IPS DF 6.9 (cell line): Measurements from ENCODE around the gene ADAMTSL1.

Experiments
- DNase-seq: peaks from one replicate; pipeline ENCODE4 v3.0.0-alpha.2; 2013; ENCODE audit warnings: low read depth, low spot score
- H3K27ac ChIP-seq: one replicate; pipeline ENCODE4 v1.5.1; 2013; ENCODE audit warnings: low read length, control low read depth
- H3K27me3 ChIP-seq: 2 replicates; pipeline ENCODE4 v1.6.1; 2013; ENCODE audit warnings: mild to moderate bottlenecking, low read length; ENCODE audit not compliant: control insufficient read depth, insufficient read depth
- H3K36me3 ChIP-seq: 2 replicates; pipeline ENCODE4 v1.6.1; 2013; ENCODE audit warnings: low read length; ENCODE audit not compliant: control insufficient read depth, insufficient read depth
- H3K4me1 ChIP-seq: 2 replicates; pipeline ENCODE4 v1.6.1; 2013; ENCODE audit warnings: low read length; ENCODE audit not compliant: control insufficient read depth, insufficient read depth
- H3K4me3 ChIP-seq: 2 replicates; pipeline ENCODE4 v1.5.1; 2013; ENCODE audit warnings: mild to moderate bottlenecking, low read length
- H3K9me3 ChIP-seq: 2 replicates; pipeline ENCODE4 v1.6.1; 2013; ENCODE audit warnings: low read length, inconsistent platforms; ENCODE audit not compliant: control insufficient read depth, insufficient read depth
- WGBS: extraction: QIAGEN DNeasy Blood & Tissue Kit; methylation state at CpG from one replicate; pipeline ENCODE4 v1.1.7; 2013; ENCODE audit warnings: mixed read lengths, missing lambda C conversion rate; ENCODE audit not compliant: insufficient read length, insufficient coverage; 5-methylcytosine and 5-hydroxymethylcytosine counted together

The ADAMTSL1 gene

DNA sequence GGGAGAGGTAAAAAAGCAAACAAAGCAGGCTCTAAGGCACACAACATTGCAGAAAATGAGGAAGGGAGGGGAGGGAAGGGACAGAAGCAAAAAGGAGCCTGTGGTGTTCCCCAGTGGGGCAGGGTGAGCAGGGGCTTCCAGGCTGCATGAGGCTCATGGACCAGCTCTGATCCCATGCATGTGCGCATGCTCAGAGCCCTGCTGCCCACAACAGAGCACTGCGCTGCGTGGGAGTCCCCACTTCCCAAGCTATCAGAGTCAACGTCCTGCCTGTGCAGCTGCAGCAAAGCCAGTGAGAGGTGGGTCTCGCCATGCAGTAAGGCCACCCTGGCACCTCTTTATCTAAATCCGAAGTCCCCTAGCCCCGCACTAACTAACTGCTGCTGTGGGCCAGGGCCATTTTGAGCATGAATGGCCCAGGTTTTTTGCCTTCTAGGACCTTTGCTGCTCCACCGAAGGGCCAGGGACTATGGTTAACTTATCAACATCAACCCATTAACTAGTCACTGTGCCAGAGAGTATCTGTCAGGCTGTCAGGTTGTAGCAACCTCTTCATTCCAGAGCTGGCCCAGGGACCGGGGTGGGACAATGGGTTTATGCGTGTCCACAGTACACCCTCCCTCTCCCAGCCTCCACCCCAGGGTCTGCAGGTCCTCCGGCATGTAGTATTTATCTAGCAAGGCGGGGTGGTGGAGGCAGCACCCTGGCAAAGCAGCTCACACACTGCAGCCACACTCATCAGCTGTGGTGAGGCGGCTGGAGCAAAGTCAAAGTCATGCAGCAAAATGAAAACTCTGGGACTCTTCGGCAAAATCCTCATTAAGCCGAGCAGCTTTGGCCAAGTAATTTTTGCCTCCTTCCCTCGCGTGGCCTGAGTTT is 435.4 kb downstream of the ADAMTSL1 start:
- Histone ChIP-seq H3K9me3 (no peaks in the 10 kb centered on the region), H3K27ac (no peak overlapping the region), H3K4me1 (peaks cover 3% of the 10 kb centered on the region; the same call in 1 of the 2 replicates), H3K27me3 (no peaks in the 10 kb centered on the region), H3K4me3 (no peak overlapping the region), H3K36me3 (no peaks in the 10 kb centered on the region)
- DNase-seq = no peak
- WGBS = no CpG with 5 or more reads among the region's 17 CpGs

DNA sequence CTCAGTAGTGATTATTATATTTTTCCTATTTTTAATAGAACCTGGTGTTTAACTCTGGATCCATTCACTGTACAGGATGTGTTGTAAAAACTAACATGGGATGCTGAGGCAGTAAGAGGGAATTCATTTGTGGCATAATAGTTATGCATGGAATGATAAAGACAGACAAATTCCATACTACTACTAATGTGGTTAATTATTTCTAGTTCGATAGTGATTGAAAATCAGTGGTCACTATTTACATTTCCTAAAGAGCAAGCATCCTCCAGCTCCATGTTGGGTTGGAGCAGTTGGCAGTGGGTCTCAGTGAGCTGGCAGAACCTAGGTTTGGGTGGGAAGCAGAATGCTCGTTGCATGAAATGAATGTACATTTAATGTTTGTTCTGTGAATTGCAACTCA is 436.5 kb downstream of the ADAMTSL1 start:
- H3K27ac ChIP-seq = no peak overlapping the region
- no peaks in the 10 kb centered on the region for H3K9me3 ChIP-seq
- H3K27me3 ChIP-seq = no peaks in the 10 kb centered on the region
- no peak overlapping the region for H3K4me3 ChIP-seq
- no CpG with 5 or more reads among the region's 2 CpGs for WGBS
- DNase-seq = no peak
- peaks cover 3% of the 10 kb centered on the region; the same call in 1 of the 2 replicates for H3K4me1 ChIP-seq
- no peaks in the 10 kb centered on the region for H3K36me3 ChIP-seq

DNA sequence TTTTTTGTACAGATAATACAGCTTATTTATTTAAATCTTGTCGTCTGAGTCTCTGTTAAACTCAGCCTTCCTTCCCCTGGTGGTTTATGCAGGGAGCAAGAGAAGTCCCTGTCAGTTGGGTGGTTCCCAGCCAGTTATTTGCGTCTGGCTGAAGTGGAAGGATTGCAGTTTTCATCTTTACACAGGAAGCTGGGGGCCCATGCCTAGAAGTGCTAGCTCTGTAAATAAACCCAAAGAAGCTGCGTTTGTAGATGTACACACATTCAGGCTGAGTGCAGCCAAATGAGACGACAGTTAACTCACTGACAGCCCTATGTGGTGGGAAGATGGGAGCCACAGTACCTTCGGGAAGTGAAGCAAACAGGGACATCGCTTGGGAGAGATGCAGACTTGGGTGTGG is 437.0 kb downstream of the ADAMTSL1 start:
- WGBS = no CpG with 5 or more reads among the region's 6 CpGs
- Histone ChIP-seq H3K4me1 (peaks cover 3% of the 10 kb centered on the region; the same call in 1 of the 2 replicates), H3K36me3 (no peaks in the 10 kb centered on the region), H3K27me3 (no peaks in the 10 kb centered on the region), H3K9me3 (no peaks in the 10 kb centered on the region), H3K27ac (no peak overlapping the region), H3K4me3 (no peak overlapping the region)
- no peak for DNase-seq

DNA sequence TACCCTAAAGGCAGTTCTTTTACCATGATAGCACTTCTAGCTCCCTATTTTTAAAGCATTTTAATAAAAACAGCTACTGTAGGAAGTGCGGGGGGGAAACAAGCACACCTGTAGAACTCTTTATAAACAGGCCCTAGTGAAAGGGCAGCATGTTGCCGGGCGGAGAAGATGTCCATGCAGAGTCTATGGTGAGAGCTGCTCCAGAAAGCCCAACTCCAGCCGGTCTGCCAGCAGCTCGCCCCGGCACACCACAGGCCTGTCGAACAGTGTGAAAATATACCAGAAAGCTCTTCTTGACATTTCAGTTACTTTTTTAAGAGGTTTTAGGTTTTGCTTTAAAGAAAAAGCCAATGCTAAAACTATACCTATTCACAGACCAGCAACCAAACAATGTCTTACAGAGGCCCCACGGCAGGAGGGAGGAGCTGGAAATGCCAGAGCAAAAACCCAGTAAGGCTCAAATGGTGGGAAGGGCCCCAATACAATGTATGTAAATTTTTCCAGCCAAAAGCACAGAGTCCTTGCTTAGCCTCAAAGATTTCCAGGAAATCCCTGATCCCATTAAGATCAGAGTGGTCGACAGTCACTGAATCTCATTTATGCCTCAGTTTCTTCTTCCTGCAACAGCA is 437.9 kb downstream of the ADAMTSL1 start:
- H3K36me3 ChIP-seq = no peaks in the 10 kb centered on the region
- H3K9me3 ChIP-seq = no peaks in the 10 kb centered on the region
- H3K4me1 ChIP-seq = peaks cover 3% of the 10 kb centered on the region; the same call in 1 of the 2 replicates
- no CpG with 5 or more reads among the region's 9 CpGs for WGBS
- DNase-seq = no peak
- no peaks in the 10 kb centered on the region for H3K27me3 ChIP-seq
- H3K4me3 ChIP-seq = no peak overlapping the region
- no peak overlapping the region for H3K27ac ChIP-seq

DNA sequence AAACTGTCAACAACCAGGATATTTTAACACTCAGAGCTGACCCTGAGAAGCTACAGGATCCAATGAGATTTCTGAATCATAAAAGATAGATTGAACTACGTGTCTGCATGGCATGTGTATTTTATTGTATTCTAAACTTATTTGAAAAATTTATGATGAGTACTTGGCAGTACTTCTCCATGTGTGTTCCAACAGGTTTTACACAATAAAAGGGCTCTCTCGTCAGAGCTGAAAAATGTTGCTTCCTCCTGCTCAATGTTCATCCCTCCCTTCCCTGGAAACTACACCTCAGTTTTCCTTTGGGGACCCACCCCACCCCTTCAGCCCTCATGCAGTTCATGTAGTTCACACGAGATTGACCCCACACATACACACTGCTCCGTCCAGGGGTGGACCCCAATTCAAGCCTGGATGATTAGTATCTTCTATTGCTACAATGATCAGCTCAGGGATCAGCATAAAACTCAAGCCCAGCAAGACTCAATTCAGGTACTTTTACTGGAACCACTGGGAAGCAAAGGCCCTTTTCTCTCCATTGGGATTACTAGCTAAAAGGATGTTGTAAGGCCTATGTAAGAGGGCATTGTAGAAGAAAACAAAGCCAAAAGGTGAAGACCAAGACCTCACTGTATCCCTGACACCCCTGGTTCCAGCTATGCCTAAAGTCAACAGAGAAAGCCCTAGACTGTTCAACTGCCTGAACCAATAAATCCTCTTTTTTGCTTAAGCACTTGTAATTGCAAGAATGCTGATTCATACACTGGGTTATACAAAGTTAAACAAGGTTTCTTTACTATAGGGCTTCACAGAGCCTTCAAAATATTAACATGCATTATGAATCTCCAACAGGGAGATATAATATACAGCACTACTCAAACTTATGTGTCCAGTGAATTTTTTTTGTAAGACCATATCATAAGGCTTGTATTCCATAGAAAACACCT is 446.5 kb downstream of the ADAMTSL1 start:
- WGBS = no CpG with 5 or more reads among the region's 4 CpGs
- Histone ChIP-seq H3K4me3 (no peak overlapping the region), H3K27ac (no peak overlapping the region), H3K27me3 (no peaks in the 10 kb centered on the region), H3K36me3 (no peaks in the 10 kb centered on the region), H3K9me3 (no peaks in the 10 kb centered on the region), H3K4me1 (no peaks in the 10 kb centered on the region)
- DNase-seq = no peak

DNA sequence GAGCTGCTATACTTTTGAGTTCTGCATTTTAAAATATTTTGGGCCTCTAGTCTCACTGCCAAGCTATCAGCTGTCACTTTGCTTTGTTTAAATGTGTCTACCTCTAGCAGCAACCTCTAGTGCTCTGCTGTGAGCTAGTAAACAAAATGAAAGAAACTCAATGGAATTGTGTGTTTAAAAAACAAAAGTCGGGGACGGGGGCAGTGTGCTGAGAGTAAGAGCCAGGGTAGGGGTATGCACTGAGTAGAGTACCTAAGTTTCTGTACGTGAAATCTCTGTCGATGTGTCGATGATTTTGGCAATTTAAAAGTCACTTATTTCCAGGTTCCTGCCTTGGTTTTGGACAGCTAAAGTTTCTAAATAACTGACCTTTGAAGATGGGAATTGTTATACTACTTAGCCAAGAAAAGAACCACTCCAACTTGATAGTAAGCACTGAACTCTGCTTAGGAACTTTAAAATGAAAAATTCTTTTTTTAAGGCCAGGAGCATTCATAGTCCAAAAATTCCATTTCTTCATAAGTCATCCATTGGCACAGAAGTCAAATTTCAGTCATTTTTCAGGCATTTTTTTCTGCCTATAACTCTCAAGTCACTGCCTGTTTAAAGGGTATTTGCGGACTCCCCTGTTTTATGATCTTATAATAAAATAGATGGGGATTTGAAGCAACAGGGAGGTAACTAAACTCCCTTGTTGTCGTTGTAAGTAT is 447.6 kb downstream of the ADAMTSL1 start:
- Histone ChIP-seq H3K27ac (no peak overlapping the region), H3K4me3 (no peak overlapping the region), H3K36me3 (no peaks in the 10 kb centered on the region), H3K9me3 (no peaks in the 10 kb centered on the region), H3K4me1 (no peaks in the 10 kb centered on the region), H3K27me3 (no peaks in the 10 kb centered on the region)
- no peak for DNase-seq
- no CpG with 5 or more reads among the region's 7 CpGs for WGBS

DNA sequence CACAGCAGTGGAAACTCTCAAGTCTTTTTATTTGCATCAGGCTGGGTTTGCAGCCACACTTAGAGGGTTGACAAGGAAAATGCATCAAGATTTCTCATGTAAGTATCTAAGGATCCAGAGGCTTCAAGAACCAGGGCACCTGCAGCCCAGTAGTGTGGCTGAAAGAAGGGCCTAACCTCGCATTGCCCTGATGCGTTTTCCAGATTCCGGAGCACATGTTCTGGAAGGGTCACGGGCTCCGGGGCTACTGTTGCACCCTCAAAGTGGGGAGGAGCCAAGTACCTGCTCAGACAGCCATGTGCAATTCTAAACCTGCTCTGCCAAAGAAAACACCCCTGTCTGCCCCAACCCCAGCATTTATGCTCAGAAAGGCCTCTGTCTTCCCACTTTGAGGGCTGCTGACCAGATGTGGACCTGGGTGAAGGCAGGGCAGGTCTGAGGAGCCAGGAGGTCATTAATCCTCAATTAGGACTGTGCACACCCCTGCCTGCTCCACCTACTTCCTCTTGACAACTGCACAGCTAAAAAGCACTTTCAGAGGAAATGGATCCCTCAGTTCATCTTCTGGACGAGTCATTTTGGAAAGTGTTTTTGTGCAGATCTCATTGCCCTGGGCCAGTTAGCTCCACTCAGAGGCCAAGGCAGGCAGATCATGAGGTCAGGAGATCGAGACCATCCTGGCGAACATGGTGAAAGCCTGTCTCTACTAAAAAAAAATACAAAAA is 448.4 kb downstream of the ADAMTSL1 start:
- no peak overlapping the region for H3K4me3 ChIP-seq
- no peaks in the 10 kb centered on the region for H3K27me3 ChIP-seq
- H3K27ac ChIP-seq = no peak overlapping the region
- no peak for DNase-seq
- no peaks in the 10 kb centered on the region for H3K9me3 ChIP-seq
- H3K36me3 ChIP-seq = no peaks in the 10 kb centered on the region
- no CpG with 5 or more reads among the region's 8 CpGs for WGBS
- H3K4me1 ChIP-seq = no peaks in the 10 kb centered on the region

DNA sequence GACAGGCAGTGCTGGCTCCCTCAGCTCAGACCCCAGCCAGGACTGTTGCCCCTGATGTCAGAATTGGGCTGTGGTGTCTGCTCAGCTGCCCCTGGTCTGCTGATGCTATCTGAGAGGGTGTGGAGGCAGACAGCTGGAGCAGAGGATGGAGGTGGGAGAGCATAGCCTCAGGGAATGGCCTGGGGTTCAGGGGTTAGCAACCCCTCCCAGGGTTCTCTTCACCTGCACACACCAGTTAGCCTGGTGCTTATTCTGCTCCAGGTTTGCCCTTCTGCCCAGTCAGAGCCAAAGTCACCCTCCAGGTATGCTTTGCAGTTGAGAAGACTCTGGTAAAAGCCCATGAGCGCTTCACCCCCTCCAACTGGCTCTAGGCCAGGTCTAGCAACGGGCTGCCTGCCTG is 449.2 kb downstream of the ADAMTSL1 start:
- Histone ChIP-seq H3K27ac (no peak overlapping the region), H3K4me1 (no peaks in the 10 kb centered on the region), H3K4me3 (no peak overlapping the region), H3K27me3 (no peaks in the 10 kb centered on the region), H3K9me3 (no peaks in the 10 kb centered on the region), H3K36me3 (no peaks in the 10 kb centered on the region)
- WGBS = no CpG with 5 or more reads among the region's 2 CpGs
- DNase-seq = no peak

DNA sequence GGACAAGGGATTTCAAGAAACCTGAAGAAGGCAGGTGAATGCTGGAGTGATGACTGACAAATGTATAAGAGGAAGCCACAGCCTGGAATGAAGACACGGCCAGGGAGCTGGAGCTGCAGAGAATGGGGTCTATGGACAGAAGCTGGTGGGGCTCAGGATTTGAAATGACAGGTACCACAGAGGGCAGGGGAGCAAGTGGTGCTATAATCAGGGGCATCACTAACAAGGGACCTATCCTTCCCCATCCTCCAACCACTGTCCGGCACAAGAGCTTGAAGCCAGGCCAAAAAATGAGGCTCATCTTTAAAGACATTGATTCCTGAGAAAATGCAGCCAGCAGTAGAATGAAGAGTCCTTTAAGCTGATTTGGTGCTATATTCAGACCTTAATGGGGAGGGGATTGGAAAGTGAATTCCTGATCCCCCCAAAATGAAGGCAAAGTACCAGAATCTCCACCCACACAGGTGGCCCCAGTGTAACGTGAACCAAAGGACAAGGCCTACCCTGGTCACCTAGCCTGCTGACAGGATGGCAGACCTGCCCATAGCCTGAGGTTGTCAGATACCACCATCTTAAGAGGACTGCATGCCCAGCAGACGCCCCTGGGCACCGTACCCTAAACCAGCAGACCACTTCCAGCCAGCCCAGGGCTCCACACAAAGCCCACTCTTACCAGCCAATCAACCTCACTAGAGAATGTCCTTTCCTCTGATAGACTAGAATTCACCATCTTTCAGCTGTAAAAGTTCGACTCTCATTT is 449.9 kb downstream of the ADAMTSL1 start:
- H3K4me1 ChIP-seq = no peaks in the 10 kb centered on the region
- no peak overlapping the region for H3K27ac ChIP-seq
- no peak for DNase-seq
- no peak overlapping the region for H3K4me3 ChIP-seq
- H3K36me3 ChIP-seq = no peaks in the 10 kb centered on the region
- no peaks in the 10 kb centered on the region for H3K27me3 ChIP-seq
- no peaks in the 10 kb centered on the region for H3K9me3 ChIP-seq
- no CpG with 5 or more reads among the region's 6 CpGs for WGBS
